Mesothelial cell of epicardium (in vitro differentiated cells): Measurements from ENCODE around the gene CSNK1A1. TPM values are rescaled to one million over a fixed set of nuclear protein-coding genes. Genes with fewer than 3 reads are reported as not detected.
A peak's percentile ranks its signal among the peaks of the same experiment; 100 is the strongest.

Experiments used
- DNase-seq, 2 experiments: peaks; one replicate each; pipeline ENCODE4 v3.0.0; 2021; ENCODE audit warnings: low spot score in 2 of 2; ENCODE audit not compliant: unreplicated experiment in 2 of 2
- H3K27ac Mint-ChIP-seq: 2 replicates; pipeline ENCODE4 v1.8.0; 2021; ENCODE audit warnings: mixed read lengths
- H3K27me3 Mint-ChIP-seq: 2 replicates; pipeline ENCODE4 v1.8.0; 2021; ENCODE audit warnings: low read depth, mixed read lengths
- H3K36me3 Mint-ChIP-seq: 2 replicates; pipeline ENCODE4 v1.8.0; 2021; ENCODE audit warnings: mixed read lengths
- H3K4me1 Mint-ChIP-seq: 2 replicates; pipeline ENCODE4 v1.8.0; 2021; ENCODE audit warnings: mixed read lengths
- H3K4me3 Mint-ChIP-seq: 2 replicates; pipeline ENCODE4 v1.8.0; 2021; ENCODE audit warnings: mild to moderate bottlenecking, moderate library complexity, mixed read lengths
- H3K9me3 Mint-ChIP-seq: 2 replicates; pipeline ENCODE4 v1.8.0; 2021; ENCODE audit warnings: mixed read lengths
- total RNA-seq: library from RNA; stranded (reverse); gene quantifications from 3 replicates; pipeline ENCODE4 v1.2.1, GENCODE V29; 2021
- TF ChIP-seq, protein P1 (sequence below): fragments of 200-600 bp; sonication (generic); IDR thresholded peaks from one replicate; pipeline ENCODE4 v1.5.0; 2021; ENCODE audit warnings: antibody characterized with exemption; ENCODE audit not compliant: unreplicated experiment

The CSNK1A1 gene
- total RNA-seq, 1 donor from 2014 or later: 254 TPM

DNA sequence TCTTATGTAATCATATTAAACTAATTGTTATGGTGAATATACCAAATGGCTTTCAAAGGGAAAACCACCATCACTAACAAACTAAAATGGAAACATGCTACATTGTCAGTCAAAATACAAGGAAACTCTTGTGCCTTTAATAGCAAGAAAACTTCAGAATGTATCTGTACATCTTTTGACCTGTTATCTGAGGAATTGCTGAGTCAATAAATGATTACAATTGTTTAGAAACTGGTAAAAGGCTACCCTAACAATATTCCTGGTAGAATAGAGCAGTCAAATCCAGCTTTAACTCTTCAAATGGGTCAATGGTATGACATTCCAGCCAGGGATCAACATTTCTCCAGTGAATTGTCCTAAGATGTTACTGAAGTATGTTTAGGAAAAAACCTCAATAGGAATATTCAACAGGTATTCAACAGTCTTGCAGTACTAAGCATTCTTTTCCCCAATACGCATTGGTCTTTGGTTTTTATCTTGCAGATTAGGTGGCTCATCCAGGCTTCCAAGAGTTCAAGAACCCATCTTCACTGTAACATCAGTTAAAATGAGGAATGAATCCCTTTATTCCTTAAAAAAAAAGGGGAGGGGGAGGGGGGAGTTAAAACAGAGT, 52.4 kb downstream of the CSNK1A1 start:
- peaks cover 4% of the 10 kb centered on the region for H3K4me1 Mint-ChIP-seq
- no peaks in the 10 kb centered on the region for H3K27me3 Mint-ChIP-seq
- no peak overlapping the region for H3K27ac Mint-ChIP-seq
- no peak for DNase-seq
- TF ChIP-seq, protein P1, sequence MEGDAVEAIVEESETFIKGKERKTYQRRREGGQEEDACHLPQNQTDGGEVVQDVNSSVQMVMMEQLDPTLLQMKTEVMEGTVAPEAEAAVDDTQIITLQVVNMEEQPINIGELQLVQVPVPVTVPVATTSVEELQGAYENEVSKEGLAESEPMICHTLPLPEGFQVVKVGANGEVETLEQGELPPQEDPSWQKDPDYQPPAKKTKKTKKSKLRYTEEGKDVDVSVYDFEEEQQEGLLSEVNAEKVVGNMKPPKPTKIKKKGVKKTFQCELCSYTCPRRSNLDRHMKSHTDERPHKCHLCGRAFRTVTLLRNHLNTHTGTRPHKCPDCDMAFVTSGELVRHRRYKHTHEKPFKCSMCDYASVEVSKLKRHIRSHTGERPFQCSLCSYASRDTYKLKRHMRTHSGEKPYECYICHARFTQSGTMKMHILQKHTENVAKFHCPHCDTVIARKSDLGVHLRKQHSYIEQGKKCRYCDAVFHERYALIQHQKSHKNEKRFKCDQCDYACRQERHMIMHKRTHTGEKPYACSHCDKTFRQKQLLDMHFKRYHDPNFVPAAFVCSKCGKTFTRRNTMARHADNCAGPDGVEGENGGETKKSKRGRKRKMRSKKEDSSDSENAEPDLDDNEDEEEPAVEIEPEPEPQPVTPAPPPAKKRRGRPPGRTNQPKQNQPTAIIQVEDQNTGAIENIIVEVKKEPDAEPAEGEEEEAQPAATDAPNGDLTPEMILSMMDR: no peak
- peaks cover 27% of the 10 kb centered on the region for H3K36me3 Mint-ChIP-seq
- no peaks in the 10 kb centered on the region for H3K9me3 Mint-ChIP-seq
- no peak overlapping the region for H3K4me3 Mint-ChIP-seq

DNA sequence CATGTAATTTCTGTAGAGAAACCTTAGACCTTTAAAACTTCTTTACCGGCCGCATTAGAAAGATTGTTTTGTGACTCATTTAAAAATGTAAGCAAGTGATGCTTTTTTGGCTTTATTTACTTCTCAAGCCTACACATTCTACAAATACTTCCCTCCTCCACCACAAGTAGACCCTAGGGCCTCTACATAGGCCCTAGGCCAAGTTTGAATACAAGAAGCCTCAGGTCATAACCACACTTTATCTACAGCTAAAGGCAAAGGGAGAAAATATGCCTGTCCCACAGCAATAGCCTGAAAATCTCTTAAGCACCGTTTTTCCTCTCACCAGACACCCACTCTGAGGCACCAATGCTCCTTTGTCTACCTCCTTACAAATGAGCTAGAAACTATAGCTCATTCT, 53.9 kb downstream of the CSNK1A1 start:
- Mint-ChIP-seq H3K4me1 (peaks cover 9% of the 10 kb centered on the region), H3K27me3 (no peaks in the 10 kb centered on the region), H3K36me3 (peaks cover 29% of the 10 kb centered on the region), H3K4me3 (no peak overlapping the region), H3K27ac (peak overlapping the region; percentile 88), H3K9me3 (no peaks in the 10 kb centered on the region)
- DNase-seq: no peak
- TF ChIP-seq, protein P1: no peak

DNA sequence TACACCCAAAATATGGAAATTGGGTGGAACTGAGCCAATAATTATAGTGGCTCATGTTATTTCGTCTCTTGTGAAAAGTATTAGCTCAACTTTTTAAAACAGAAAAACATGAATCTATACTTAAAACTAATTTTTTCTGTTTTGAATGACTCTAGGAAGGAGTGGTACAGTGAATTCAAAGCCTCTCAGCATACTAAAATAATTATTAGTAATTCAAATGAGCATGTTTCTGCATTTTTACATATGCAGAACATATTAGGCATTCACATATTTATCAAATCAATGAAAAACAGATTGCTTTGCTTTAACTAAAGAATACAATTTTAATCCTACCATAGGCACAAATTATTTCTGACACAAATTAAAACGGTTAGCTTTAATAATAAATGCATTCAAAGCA, 54.3 kb downstream of the CSNK1A1 start:
- no peaks in the 10 kb centered on the region for H3K9me3 Mint-ChIP-seq
- H3K4me1 Mint-ChIP-seq: peaks cover 9% of the 10 kb centered on the region
- no peak overlapping the region for H3K27ac Mint-ChIP-seq
- peaks cover 29% of the 10 kb centered on the region for H3K36me3 Mint-ChIP-seq
- TF ChIP-seq, protein P1: no peak
- no peak overlapping the region for H3K4me3 Mint-ChIP-seq
- H3K27me3 Mint-ChIP-seq: no peaks in the 10 kb centered on the region
- no peak for DNase-seq

DNA sequence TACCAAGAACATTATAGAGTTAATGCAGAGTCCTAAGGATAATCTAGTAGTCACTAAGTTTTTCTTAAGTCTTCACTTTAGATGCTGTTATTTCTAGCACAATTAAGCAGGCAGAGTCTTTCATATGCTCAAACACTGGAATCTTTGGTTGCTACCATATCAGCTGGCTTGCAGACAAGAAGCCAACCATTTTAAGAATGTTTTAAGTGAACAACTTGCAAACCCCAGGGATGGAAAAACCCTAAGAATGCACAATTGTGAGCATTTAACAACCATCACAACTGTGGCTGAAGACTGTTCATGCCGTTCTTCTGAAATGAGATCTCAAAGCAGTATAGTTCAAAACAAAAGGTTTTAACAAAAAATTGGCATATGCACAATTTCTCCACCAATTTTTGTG, 55.1 kb downstream of the CSNK1A1 start:
- H3K27me3 Mint-ChIP-seq: no peaks in the 10 kb centered on the region
- TF ChIP-seq, protein P1: no peak
- H3K4me1 Mint-ChIP-seq: peaks cover 9% of the 10 kb centered on the region
- DNase-seq: no peak
- no peak overlapping the region for H3K4me3 Mint-ChIP-seq
- H3K9me3 Mint-ChIP-seq: no peaks in the 10 kb centered on the region
- H3K36me3 Mint-ChIP-seq: peaks cover 25% of the 10 kb centered on the region
- peak overlapping the region; percentile 30 for H3K27ac Mint-ChIP-seq

DNA sequence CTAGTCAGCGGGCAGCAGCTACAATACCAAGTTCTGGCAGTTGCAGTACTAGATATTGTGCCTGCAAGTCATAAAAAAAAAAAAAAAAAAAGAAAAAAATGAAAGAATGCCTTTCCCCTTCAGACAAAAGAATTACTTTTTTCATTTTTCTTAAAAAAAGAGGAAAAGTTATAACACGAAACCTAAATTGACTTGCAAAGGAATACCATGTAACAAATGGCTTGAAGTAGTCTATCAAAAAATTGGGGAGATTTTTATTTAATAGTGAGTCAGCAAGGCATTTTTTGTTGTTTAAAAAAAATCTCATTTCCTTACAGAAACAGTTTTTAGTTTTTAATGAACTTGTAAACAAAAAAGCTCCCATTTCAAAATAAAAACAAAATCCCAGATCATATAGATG, 55.6 kb downstream of the CSNK1A1 start:
- Mint-ChIP-seq H3K4me3 (no peak overlapping the region), H3K27me3 (no peaks in the 10 kb centered on the region), H3K36me3 (peaks cover 20% of the 10 kb centered on the region), H3K27ac (peak overlapping the region; percentile 30), H3K4me1 (peaks cover 9% of the 10 kb centered on the region), H3K9me3 (no peaks in the 10 kb centered on the region)
- TF ChIP-seq, protein P1: no peak
- no peak for DNase-seq

DNA sequence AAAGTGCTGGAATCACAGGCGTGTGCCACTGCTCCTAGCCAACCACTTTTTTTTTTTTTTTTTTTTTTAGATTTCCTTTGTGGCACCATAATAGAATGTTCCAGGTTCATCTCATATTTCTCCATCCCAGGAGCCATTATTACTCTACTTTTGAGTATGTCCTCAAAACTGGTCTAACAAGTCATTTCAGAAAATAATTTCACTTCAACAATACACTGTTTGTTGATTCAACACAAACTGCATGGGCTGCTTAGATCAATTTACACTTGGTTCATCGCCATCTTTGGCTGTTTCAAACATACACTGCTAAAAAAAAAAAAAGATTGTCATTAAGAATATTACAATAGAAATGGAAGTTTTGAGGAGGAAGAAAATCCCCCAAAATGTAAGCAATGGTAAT, 57.9 kb downstream of the CSNK1A1 start:
- DNase-seq: no peak
- TF ChIP-seq, protein P1: no peak
- Mint-ChIP-seq H3K27ac (peak overlapping the region; percentile 57), H3K4me1 (peaks cover 15% of the 10 kb centered on the region), H3K27me3 (no peaks in the 10 kb centered on the region), H3K4me3 (no peak overlapping the region), H3K9me3 (no peaks in the 10 kb centered on the region), H3K36me3 (peaks cover 18% of the 10 kb centered on the region)
